Endothelial cell of umbilical vein (primary cell): ENCODE results near the gene RASAL2. TPM values are rescaled to one million over a fixed set of nuclear protein-coding genes. Genes with fewer than 3 reads are reported as not detected.

Experiments used
- BruUV-seq: library from RNA; stranded (reverse); fragments of 400-500 nt; replicated peaks from 2 replicates; lab custom pipeline; 2021; lab: Mats Ljungman, UMichigan
- CTCF ChIA-PET: fragments of 300-600, 350-600 bp; sonication (Branson Sonifier 250); formaldehyde crosslinking; loops from one replicate; lab custom pipeline; 2021; ENCODE audit warnings: antibody characterized with exemption, inconsistent platforms; lab: Charles Lee
- POLR2A ChIA-PET: fragments of 300-600, 350-600 bp; sonication (Branson Sonifier 250); formaldehyde crosslinking; loops from one replicate; lab custom pipeline; 2021; ENCODE audit warnings: antibody characterized with exemption, inconsistent platforms; lab: Charles Lee
- DNase-seq: peaks from one replicate; pipeline ENCODE4 v3.0.0-alpha.2; 2011; ENCODE audit warnings: low read depth, low spot score
- FAIRE-seq: peaks from 2 replicates; lab custom pipeline; 2011; peaks lifted over from hg19 to GRCh38; lab: Jason Lieb, UNC
- H2AFZ ChIP-seq: 2 replicates; pipeline ENCODE4 v1.6.0; 2012; ENCODE audit warnings: low read depth, low read length, control low read depth, inconsistent platforms
- H3K27ac ChIP-seq: 2 replicates; pipeline ENCODE4 v1.5.1; 2011; ENCODE audit warnings: low read depth, mild to moderate bottlenecking, control low read depth, low read length, moderate library complexity; ENCODE audit not compliant: insufficient read depth
- H3K27me3 ChIP-seq, 2 experiments: 2 replicates each; pipeline versions ENCODE4 v1.6.0 to v1.6.1; 2011; ENCODE audit warnings: low read length in 2 of 2, mixed read lengths in 1 of 2; ENCODE audit not compliant: control insufficient read depth in 2 of 2, insufficient read depth in 2 of 2
- H3K36me3 ChIP-seq, 2 experiments: 2 replicates in 1 of 2; 3 replicates in 1 of 2; pipeline ENCODE4 v1.5.1; 2011; ENCODE audit warnings: low read length in 2 of 2, mild to moderate bottlenecking in 1 of 2, moderate library complexity in 1 of 2; ENCODE audit not compliant: control insufficient read depth in 2 of 2, insufficient read depth in 2 of 2; ENCODE audit errors: extremely low read depth in 1 of 2
- H3K4me1 ChIP-seq: 3 replicates; pipeline ENCODE4 v1.5.1; 2011; ENCODE audit warnings: mild to moderate bottlenecking, low read length; ENCODE audit not compliant: control insufficient read depth, insufficient read depth; ENCODE audit errors: extremely low read depth
- H3K4me2 ChIP-seq: 2 replicates; pipeline ENCODE4 v1.6.1; 2011; ENCODE audit warnings: low read length, control low read depth, mixed read lengths; ENCODE audit not compliant: insufficient read depth
- H3K4me3 ChIP-seq, 3 experiments: fragments of 200-600 bp in 1 of 3; sonication (generic), shearing (Covaris generic) in 1 of 3; replicated peaks in 1 of 3; 2 replicates each; pipeline ENCODE4 v1.5.1; 2011 to 2016; ENCODE audit warnings: control low read depth in 3 of 3, low read length in 3 of 3, mild to moderate bottlenecking in 2 of 3, inconsistent platforms in 1 of 3, low read depth in 1 of 3, moderate library complexity in 1 of 3; ENCODE audit not compliant: insufficient read depth in 1 of 3
- H3K79me2 ChIP-seq: 2 replicates; pipeline ENCODE4 v1.6.0; 2012; ENCODE audit warnings: low read length, inconsistent platforms; ENCODE audit not compliant: control insufficient read depth, insufficient read depth
- H3K9ac ChIP-seq: replicated peaks from 2 replicates; pipeline ENCODE3; 2011; ENCODE audit warnings: low read length, control low read depth; ENCODE audit not compliant: insufficient read depth; ENCODE audit errors: extremely low read depth
- H3K9me1 ChIP-seq: replicated peaks from 3 replicates; pipeline ENCODE4 v1.6.0; 2011; ENCODE audit warnings: mild to moderate bottlenecking, low read length; ENCODE audit not compliant: control insufficient read depth, insufficient read depth; ENCODE audit errors: extremely low read depth
- H3K9me3 ChIP-seq: replicated peaks from 2 replicates; pipeline ENCODE4 v1.5.1; 2012; ENCODE audit warnings: low read length, inconsistent platforms; ENCODE audit not compliant: control insufficient read depth, insufficient read depth
- H4K20me1 ChIP-seq: replicated peaks from 2 replicates; pipeline ENCODE3; 2011; ENCODE audit warnings: mild to moderate bottlenecking, low read length; ENCODE audit not compliant: control insufficient read depth, insufficient read depth; ENCODE audit errors: extremely low read depth
- CTCF ChIP-seq, 2 donors: IDR thresholded peaks; 1 replicate in 1 of 2; 2 replicates in 1 of 2; pipeline ENCODE4 v1.5.1; 2011; ENCODE audit warnings: low read length in 2 of 2, mild to moderate bottlenecking in 2 of 2, moderate library complexity in 2 of 2, control low read depth in 1 of 2, inconsistent platforms in 1 of 2, low read depth in 1 of 2; ENCODE audit not compliant: insufficient read depth in 1 of 2; ENCODE audit errors: extremely low read depth in 1 of 2
- EZH2 ChIP-seq: IDR thresholded peaks from 2 replicates; pipeline ENCODE4 v1.6.1; 2012; ENCODE audit warnings: borderline replicate concordance, low read depth, mild to moderate bottlenecking, moderate library complexity, low read length, inconsistent platforms; ENCODE audit not compliant: severe bottlenecking
- FOS ChIP-seq: IDR thresholded peaks from 2 replicates; pipeline ENCODE4 v1.6.1; 2011; ENCODE audit warnings: mild to moderate bottlenecking, low read length, moderate library complexity, borderline replicate concordance; ENCODE audit not compliant: insufficient read depth
- GATA2 ChIP-seq: IDR thresholded peaks from 2 replicates; pipeline ENCODE4 v1.7.0; 2011; ENCODE audit warnings: low read depth, mild to moderate bottlenecking, moderate library complexity, mixed read lengths, low read length; ENCODE audit not compliant: insufficient read length, insufficient read depth
- JUN ChIP-seq: IDR thresholded peaks from 2 replicates; pipeline ENCODE4 v1.6.1; 2011; ENCODE audit warnings: borderline replicate concordance, low read depth; ENCODE audit not compliant: insufficient read length, insufficient read depth
- MAX ChIP-seq: IDR thresholded peaks from 2 replicates; pipeline ENCODE4 v1.6.1; 2011; ENCODE audit not compliant: insufficient read depth, insufficient read length
- MYC ChIP-seq: IDR thresholded peaks from one replicate; pipeline ENCODE4 v1.6.1; 2011; ENCODE audit warnings: mild to moderate bottlenecking, low read depth, low read length
- POLR2A ChIP-seq: IDR thresholded peaks from 2 replicates; pipeline ENCODE4 v1.6.1; 2012; ENCODE audit warnings: low read depth, mild to moderate bottlenecking, control low read depth, low read length
- POLR2AphosphoS5 ChIP-seq: IDR thresholded peaks from 2 replicates; pipeline ENCODE4 v1.6.1; 2012; ENCODE audit warnings: low read depth, mild to moderate bottlenecking, control low read depth, low read length, moderate library complexity; ENCODE audit not compliant: insufficient read depth
- dilution Hi-C: fragments of 300-500 bp; cut with MboI; formaldehyde crosslinking; loops from one replicate; pipeline ENCODE4 v1.15.0; 2019; ENCODE audit warnings: low sequenced_read_pairs; ENCODE audit not compliant: extremely low pct_ligation_motif_present
- intact Hi-C: fragments of 100-400 bp; cut with micrococcal nuclease; formaldehyde crosslinking; loops from one replicate; pipeline ENCODE4 v1.10.0; 2022
- polyA plus RNA-seq, 4 experiments: library from polyadenylated mRNA; depleted of rRNA in 3 of 4; stranded (reverse) in 3 of 4; unstranded in 1 of 4; fragments of >200 nt; gene quantifications; 2 replicates each; pipeline versions ENCODE4 v1.2.1 to v1.2.3, GENCODE V29; 2011 to 2012; ENCODE audit warnings: missing spikeins in 1 of 4
- total RNA-seq: library from RNA; stranded (reverse); gene quantifications from 2 replicates; pipeline ENCODE4 v1.2.3, GENCODE V29; 2021

Gene RASAL2
- total and polyA plus RNA-seq, 2 donors (not counting 3 experiments of a cell fraction or from before 2014, with no cell fraction given) = 12.5 to 15.5 TPM

GRCh38 chr1:178243119-178243518 is 149.2 kb downstream of the RASAL2 start:
- no peak overlapping the region for H3K27ac ChIP-seq
- no peak overlapping the region for H3K4me3 ChIP-seq
- no peaks in the 10 kb centered on the region for H3K27me3 ChIP-seq
- no peaks in the 10 kb centered on the region for H3K9me3 ChIP-seq
- no peak for TF ChIP-seq POLR2AphosphoS5
- no peak for TF ChIP-seq POLR2A
- TF ChIP-seq JUN = no peak
- TF ChIP-seq GATA2 = no peak
- TF ChIP-seq CTCF (IDR thresholded peaks at IDR 0.05; ENCODE audit: extremely low read depth in 1 of 2, insufficient read depth in 1 of 2, low read depth in 1 of 2, low read length in 2 of 2) = no peak
- no peak for TF ChIP-seq FOS
- TF ChIP-seq MYC = no peak
- TF ChIP-seq MAX = no peak
- TF ChIP-seq EZH2 = no peak
- BruUV-seq = no TSS peak
- dilution Hi-C loops = no loop called here
- no peak overlapping the region for H3K9ac ChIP-seq
- H3K9me1 ChIP-seq = no peaks in the 10 kb centered on the region
- no peak for FAIRE-seq
- no peaks in the 10 kb centered on the region for H3K36me3 ChIP-seq
- POLR2A ChIA-PET = no interaction called here
- H2AFZ ChIP-seq = no peak overlapping the region
- H3K4me1 ChIP-seq = peaks cover 32% of the 10 kb centered on the region
- H3K79me2 ChIP-seq = peaks cover 10% of the 10 kb centered on the region
- intact Hi-C loops = no loop called here
- no peaks in the 10 kb centered on the region for H4K20me1 ChIP-seq
- no peak overlapping the region for H3K4me2 ChIP-seq
- CTCF ChIA-PET = interaction anchor here (1.0 to 1.4 kb wide), 2 partner anchors 12 to 96 kb away, joined by 3 to 4 read pairs; no protein-coding TSS in a partner anchor
- DNase-seq = no peak
